Retina (tissue), 1 donor: ENCODE results near the gene UTP11.

Experiments used
- DNase-seq: peaks from one replicate; pipeline ENCODE4 v3.0.0-alpha.2; 2016

UTP11 gene

DNA sequence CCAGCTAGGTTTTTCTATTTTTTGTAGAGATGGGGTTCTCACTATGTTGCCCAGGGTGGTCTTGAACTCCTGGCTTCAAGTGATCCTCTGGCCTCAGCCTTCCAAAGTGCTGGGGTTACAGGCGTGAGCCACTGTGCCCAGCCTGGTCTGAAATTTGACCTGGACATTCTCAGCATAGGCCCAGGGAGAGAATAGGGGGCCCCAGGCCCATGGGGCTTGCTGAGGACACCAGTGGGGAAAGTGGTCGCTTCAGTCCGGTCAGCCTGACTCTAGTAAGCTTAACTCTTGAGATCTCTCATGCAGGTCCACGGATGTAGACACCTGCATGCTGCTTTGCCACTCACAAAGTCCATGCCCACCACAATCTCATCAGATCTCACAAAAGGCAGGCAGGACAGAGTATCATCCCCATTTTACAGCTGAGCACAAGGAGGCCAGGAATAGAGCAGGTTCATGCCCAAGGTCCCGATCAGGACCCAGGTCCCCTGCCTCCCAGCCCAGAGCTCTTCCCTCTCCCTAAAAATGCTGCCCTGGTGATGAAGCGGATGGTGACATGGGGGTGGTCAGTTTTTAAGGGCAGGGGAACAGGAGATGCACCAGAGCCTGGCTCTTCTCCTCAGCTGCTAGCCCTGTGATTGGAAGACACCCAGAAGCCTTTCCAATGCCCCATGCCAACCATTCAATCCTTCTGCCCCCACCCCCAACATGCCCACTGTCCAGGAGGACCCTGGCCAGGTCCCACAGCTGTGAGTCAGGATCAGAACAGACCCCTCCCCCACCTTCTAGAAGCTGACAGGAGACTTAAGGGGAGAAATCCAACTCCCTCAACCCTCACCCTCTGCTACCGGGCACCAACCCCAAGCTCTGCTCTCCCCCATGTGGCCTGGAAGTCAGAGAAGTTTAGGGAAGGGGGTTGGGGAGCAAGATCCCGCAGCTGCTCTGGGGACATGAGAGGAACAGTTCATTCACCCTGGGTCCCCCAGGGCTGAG, 9.0 kb upstream of the UTP11 start:
- DNase-seq = no peak

GRCh38 chr1:38004284-38005108, 8.0 kb upstream of the UTP11 start:
- no peak for DNase-seq

GRCh38 chr1:38005195-38006007, 7.1 kb upstream of the UTP11 start, which contains the start of gene FHL3:
Gene FHL3, minus strand, starts transcription at chr1:38005514. Its CDS starts 6,102 bp downstream, at chr1:37999412.
- DNase-seq = no peak

DNA sequence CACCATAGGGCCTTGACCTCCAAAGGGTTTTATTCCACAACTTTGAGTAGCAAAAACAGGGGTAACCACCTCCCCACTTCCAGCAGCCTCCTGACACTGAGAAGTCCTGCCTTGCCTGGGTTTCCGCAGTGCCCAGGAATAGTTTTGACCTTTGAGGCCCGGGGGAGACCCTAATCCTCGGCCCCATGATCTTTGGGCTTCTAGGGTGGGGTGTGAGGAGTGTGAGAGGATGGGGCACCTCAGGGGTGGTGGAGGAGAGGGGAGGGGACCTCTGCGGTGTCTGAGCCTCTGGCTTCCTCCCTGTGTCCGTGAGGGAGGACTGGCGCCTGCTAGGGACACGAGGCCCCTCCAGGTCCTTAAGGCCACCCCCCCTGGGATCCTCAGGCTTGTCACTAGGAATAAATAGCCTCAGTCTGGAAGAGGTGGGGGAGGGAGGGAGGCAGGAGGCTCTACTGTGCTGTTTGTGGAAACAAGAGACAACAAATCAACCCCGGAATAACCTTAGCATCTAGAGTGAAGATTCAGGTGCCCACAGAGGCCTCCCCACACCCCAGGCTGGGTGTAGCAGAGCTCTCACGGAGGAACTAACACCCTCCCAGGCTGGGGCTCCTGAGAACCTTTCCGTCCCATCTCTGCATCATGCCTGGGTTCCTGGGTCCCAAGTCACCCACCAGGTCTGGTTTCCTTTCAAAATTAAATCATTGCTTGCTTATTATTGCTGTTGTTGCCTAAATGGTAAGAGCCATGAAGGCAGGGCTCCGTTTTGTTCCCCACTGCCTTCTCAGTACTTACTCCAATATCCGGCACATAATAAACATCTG, 6.3 kb upstream of the UTP11 start:
- DNase-seq = no peak

DNA sequence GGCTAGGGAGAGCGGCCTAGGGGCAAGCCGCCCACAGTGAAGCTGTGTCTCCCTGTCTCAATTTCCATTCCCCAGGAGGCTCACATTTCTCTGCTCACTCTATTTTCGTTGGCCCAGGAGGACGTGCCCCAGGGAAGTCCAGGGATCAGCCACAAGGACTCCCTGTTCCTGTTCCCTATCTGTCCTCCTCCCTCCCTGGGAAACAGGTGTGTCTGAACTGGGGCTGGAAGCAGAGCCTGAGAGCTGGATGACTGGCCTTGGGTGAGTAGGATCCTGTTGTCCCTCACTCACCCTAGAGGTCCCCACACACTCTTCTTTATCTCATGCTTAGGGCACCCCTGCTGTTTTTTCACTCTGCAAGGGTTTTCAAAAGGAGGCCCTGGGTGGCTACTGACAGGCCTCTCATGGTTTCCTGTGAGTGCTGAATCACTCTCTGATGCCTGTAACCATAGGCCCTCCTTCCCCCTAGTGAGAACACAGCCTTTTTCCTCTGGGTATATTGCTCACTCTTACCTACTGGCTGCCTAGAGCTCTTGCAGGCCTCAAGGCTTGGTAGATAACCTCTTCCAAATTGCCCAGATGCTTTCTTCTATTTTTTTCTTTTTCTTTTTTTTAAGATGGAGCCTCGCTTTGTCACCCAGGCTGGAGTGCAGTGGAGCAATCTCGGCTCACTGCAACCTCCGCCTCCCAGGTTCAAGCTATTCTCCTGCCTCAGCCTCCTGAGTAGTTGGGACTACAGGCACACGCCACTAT, 3.3 kb upstream of the UTP11 start:
- DNase-seq = no peak

- no peak for DNase-seq
Measured at GRCh38 chr1:38009841-38010180, 2.7 kb upstream of the UTP11 start.

- no peak for DNase-seq
Measured at GRCh38 chr1:38013227-38013622, 691 bp downstream of the UTP11 start.

DNA sequence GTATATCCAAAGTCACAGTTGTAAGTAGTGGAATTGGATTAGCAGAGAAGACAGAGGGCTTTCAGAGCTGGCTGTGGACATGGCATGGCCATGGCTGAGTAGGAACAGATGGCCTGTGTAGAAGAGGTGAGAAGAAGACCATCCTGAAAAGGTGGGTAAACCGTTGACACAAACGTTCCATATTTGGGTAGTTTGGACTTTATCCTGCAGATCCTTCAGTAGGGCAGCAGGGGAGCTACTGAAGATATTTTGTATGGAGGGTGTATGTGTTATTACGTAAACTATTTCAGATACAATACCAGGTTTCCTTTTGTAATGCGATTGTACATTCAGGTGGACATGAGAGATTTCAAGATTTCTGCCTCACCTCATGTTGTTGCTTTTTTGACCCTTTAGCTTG, 1.6 kb downstream of the UTP11 start:
- no peak for DNase-seq

- DNase-seq = no peak
Measured at GRCh38 chr1:38014724-38015424, 2.3 kb downstream of the UTP11 start.

- no peak for DNase-seq
Measured at GRCh38 chr1:38015978-38016725, 3.6 kb downstream of the UTP11 start.

DNA sequence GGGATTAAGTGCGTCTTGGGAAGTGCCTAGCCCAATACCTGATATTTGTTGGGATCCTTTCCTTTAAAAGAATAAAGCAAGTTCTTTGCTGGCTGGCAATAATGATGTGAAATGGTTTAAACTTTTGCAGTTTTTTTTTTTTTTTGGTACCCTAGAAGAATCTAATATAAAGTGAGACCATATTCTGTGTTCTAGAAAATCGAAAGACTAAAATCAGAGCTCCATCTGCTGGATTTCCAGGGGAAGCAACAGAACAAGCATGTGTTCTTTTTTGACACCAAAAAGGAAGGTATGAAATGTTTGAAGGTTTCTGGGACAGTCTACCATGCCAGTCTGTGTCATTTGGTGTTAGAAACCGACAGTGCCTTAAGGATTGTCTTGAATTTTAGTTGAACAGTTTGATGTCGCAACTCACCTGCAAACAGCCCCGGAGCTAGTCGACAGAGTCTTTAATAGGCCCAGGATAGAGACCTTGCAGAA, 6.4 kb downstream of the UTP11 start:
- no peak for DNase-seq

DNA sequence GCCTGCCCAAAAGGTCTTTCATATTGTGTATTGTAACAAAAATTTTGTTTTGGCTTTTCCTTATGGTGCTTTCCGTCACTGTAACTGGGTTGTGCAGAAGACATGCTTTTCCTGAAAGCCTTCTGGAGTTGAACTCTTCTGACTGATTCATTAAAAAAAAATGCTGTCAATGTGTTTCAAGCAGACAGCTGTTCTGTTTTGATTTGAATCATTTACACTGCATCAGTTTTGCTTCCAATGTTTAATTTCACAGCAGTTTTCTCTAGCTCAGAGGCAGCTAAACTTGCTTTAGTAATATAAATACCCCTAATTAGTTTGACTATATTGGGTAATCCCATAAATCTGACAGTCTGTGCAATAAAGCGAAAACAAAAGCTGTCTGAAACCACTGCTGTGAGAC, 7.9 kb downstream of the UTP11 start:
- no peak for DNase-seq

DNA sequence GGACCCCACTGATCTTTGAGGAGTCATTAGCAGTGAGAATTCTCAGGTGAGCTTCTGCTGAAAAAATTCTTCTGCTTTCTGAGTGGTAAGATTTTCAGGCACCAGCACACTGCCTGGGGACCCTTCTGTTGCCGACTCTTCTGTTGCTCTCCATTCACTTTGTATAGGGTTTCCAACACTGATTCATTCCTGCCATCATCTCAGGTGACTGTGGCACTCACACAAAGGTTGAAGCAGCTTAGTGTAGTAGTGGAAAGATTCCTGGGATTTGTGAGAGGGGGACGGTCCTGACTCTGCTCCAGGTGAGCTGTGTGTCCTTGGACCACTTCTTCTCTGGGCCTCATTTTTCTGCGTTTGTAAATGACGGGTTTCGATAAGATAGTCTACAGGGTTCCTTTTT, 9.4 kb downstream of the UTP11 start:
- DNase-seq = no peak

DNA sequence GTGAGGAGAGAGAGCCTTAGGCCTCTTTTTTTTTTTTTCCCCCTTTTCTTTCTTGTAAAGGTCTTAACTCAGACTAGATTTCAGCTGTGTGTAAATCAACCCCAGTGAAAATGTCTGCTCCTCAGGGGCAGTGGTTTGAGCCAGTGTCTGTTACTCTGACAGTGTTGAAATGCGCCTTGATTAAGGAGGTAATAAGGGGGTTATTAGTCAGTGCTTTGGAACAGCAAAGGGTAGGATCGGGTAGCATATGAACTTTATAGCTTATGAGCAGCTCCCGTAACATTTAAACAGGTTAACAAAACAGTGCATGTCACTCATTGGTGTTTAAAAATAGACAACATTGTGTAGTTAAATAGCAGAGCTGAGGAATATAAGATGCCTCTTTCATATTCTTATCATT, 10.3 kb downstream of the UTP11 start:
- DNase-seq = no peak

GRCh38 chr1:38025233-38025632, 12.7 kb downstream of the UTP11 start:
- no peak for DNase-seq

GRCh38 chr1:38025664-38026063, 13.1 kb downstream of the UTP11 start:
- DNase-seq = no peak

DNA sequence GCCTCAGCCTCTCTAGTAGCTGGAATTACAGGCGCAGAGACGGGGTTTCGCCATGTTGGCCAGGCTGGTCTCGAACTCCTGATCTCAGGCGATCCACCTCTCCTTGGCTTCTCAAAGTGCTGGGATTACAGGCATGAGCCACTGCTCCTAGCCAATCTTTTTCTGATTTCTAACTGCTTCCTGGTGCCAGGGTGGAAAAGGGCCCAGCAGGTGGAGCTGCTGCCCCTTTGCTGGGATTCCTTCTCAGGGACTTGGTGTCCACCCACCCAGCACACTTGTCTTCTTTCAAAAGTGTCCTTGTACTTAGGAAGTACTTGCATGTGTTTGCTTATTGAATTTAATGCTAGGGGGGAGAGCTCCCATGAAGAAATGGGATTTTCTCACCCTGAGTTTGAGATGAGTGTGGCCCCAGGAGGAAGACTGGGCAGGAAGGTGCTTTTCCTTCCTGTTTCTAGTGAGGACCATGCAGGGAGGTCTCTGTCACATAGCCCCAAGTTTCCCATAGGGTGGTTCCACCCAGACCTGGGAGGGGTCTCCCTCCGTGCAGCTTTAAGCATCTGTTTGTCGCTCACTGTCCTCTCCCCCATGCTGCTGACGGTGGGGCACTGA, 14.2 kb downstream of the UTP11 start:
- DNase-seq = peak; percentile 81

DNA sequence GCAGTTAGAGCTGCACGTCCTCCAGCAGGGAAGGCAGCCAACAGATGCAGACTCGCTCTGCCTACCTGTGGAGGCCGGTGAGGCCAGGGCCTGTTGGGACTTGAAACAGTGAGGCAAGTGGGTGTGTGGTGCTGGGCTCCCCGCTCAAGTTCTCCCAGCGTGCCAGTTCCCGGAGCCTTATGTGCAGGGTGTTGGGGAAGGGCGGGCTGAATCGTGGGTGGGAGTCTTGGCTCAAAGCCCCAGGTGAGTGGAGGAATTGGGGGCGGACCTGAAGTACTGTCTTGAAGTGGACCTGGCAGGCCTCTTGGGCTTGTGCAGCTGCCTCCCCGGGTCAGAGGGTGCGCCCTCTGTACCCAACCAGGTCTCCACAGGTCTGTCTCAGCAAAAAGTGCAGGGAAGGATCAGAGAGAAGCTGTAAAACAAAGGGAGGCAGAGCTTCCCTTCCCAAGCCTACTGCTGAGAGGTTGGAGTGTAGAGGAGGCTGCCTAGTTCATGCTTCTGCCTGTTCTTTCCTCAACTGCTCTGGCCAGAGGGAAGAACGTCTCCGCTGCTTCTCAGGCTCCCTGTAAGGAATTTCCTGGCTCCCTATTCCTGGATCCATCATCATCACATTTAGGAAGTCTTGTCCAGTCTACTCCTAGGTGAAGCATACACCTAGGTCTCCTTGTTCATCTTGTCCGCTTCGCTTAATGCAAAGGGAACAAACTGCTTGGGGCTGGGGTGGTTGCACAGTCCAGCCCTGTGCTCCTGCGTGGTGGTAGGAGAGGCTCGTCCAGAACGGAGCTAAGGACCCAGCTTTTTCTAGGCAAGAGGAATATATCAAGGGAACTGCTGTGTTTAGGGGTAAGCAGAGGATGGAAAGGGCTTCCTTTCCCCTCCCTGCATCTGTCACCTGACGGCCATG, 14.9 kb downstream of the UTP11 start:
- DNase-seq = no peak
